ENCODE data around the gene GAP43. TPM values are rescaled to one million over a fixed set of nuclear protein-coding genes. Genes with fewer than 3 reads are reported as not detected.

GAP43 gene
- total and polyA plus RNA-seq, 2 of the 4 experiments (the other 2 are of a cell fraction), result 0.36 to 0.51 TPM

DNA sequence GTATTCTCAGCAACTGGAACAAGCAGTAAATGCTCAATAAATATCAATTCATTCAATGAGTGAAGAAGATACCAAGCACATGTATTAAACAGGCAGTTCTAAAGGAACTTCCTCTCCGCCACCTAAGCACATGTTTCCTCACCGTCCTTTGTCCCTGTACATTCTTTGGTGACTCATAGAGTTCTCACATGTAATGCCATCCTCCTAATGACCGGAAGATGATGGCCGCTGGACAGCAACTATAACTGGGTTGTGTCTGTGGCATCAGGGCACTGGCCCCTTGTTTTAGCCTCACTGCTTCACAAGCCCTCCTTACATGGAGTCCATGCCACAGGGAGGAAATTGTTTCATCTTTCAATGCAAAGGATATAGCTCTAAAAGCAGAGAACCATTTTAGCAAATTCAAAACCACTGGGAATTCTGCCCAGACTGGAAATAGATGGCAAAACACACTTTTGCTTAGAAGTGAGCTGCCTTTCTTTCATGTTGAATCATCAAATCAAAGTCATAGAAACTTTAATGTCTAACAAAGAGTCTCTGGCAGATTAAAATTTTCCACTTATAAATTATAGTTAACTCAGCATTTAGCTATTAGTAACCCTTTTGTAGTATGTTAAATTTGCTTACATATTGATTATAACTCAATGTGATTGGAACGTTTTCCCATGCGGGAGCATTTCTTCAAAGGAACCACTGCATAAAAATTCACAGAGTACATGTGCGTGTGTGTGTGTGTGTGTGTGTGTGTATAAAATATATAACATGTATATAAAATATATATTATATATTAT lies 74.1 kb downstream of the GAP43 start:
- H4K20me1 ChIP-seq (ENCODE audit: insufficient read depth, low read length), result no peaks in the 10 kb centered on the region
- H2AK5ac ChIP-seq (ENCODE audit: low read depth, low read length), result peak overlapping the region; percentile 50; the same call in 1 of the 2 replicates
- no peaks in the 10 kb centered on the region for H3K27me3 ChIP-seq (ENCODE audit: control insufficient read depth, insufficient read depth, low read length)
- H2BK15ac ChIP-seq (ENCODE audit: low read depth, low read length), result no peak overlapping the region
- intact Hi-C loops (cut with micrococcal nuclease), result loop anchor here (10.0 kb wide), 2 partner anchors 263 to 603 kb away; no protein-coding TSS in a partner anchor
- H3K36me3 ChIP-seq (ENCODE audit: control insufficient read depth, insufficient read depth, low read length), result no peaks in the 10 kb centered on the region
- POLR2A ChIA-PET (ENCODE audit: unreplicated experiment), result no interaction called here
- H2BK120ac ChIP-seq (ENCODE audit: low read depth, low read length), result no peak overlapping the region
- no peak for ATAC-seq (ENCODE audit: low read depth)
- CTCF ChIA-PET, result interaction anchor here (1.1 kb wide), 1 partner anchor 480 kb away, joined by 4 read pairs; no protein-coding TSS in a partner anchor
- no peak overlapping the region for H3K4ac ChIP-seq (ENCODE audit: low read depth, low read length)
- H2AK9ac ChIP-seq (replicated peaks; ENCODE audit: low read depth, low read length, poor library complexity), result no peak overlapping the region
- dilution Hi-C loops (cut with HindIII; ENCODE audit: low sequenced_read_pairs, unreplicated experiment), result no loop called here
- no TSS peak for BruUV-seq (replicated peaks)
- TF ChIP-seq, protein P1, sequence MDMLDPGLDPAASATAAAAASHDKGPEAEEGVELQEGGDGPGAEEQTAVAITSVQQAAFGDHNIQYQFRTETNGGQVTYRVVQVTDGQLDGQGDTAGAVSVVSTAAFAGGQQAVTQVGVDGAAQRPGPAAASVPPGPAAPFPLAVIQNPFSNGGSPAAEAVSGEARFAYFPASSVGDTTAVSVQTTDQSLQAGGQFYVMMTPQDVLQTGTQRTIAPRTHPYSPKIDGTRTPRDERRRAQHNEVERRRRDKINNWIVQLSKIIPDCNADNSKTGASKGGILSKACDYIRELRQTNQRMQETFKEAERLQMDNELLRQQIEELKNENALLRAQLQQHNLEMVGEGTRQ (IDR thresholded peaks at IDR 0.05; ENCODE audit: low read depth, low read length), result no peak
- no peak for TF ChIP-seq BHLHE40 (IDR thresholded peaks at IDR 0.05; ENCODE audit: low read depth, low read length)
- TF ChIP-seq MAFK (IDR thresholded peaks at IDR 0.05; ENCODE audit: low read depth, low read length), result peak; percentile 50
- TF ChIP-seq, protein P2, sequence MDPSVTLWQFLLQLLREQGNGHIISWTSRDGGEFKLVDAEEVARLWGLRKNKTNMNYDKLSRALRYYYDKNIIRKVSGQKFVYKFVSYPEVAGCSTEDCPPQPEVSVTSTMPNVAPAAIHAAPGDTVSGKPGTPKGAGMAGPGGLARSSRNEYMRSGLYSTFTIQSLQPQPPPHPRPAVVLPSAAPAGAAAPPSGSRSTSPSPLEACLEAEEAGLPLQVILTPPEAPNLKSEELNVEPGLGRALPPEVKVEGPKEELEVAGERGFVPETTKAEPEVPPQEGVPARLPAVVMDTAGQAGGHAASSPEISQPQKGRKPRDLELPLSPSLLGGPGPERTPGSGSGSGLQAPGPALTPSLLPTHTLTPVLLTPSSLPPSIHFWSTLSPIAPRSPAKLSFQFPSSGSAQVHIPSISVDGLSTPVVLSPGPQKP (IDR thresholded peaks at IDR 0.05; ENCODE audit: borderline replicate concordance, low read depth, low read length), result no peak
- TF ChIP-seq NFE2L2 (IDR thresholded peaks at IDR 0.05; ENCODE audit: low read depth, low read length), result no peak
- no peak for TF ChIP-seq CEBPB (IDR thresholded peaks at IDR 0.05; ENCODE audit: low read depth, low read length)
- no peak for TF ChIP-seq RCOR1 (IDR thresholded peaks at IDR 0.05; ENCODE audit: insufficient replicate concordance, low read length)
- no peak for TF ChIP-seq MXI1 (IDR thresholded peaks at IDR 0.05; ENCODE audit: borderline replicate concordance, low read depth, low read length)
- TF ChIP-seq, protein P3, sequence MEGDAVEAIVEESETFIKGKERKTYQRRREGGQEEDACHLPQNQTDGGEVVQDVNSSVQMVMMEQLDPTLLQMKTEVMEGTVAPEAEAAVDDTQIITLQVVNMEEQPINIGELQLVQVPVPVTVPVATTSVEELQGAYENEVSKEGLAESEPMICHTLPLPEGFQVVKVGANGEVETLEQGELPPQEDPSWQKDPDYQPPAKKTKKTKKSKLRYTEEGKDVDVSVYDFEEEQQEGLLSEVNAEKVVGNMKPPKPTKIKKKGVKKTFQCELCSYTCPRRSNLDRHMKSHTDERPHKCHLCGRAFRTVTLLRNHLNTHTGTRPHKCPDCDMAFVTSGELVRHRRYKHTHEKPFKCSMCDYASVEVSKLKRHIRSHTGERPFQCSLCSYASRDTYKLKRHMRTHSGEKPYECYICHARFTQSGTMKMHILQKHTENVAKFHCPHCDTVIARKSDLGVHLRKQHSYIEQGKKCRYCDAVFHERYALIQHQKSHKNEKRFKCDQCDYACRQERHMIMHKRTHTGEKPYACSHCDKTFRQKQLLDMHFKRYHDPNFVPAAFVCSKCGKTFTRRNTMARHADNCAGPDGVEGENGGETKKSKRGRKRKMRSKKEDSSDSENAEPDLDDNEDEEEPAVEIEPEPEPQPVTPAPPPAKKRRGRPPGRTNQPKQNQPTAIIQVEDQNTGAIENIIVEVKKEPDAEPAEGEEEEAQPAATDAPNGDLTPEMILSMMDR (conservative IDR thresholded peaks at IDR 0.05; ENCODE audit: low read depth, low read length), result no peak
- H3K14ac ChIP-seq (replicated peaks; ENCODE audit: low read depth, low read length), result 0 out of 2 replicates have a peak overlapping the region, but pooled peaks have one; percentile 35
- WGBS, 2 experiments (ENCODE audit: extremely low coverage in 2 of 2, insufficient read length in 1 of 2), result no CpG with 5 or more reads among the region's 7 CpGs
- H3K18ac ChIP-seq (ENCODE audit: low read depth, low read length), result no peak overlapping the region; the same call in 1 of the 2 replicates
- H3K4me2 ChIP-seq (ENCODE audit: low read depth, low read length), result no peak overlapping the region
- peaks cover 10% of the 10 kb centered on the region for H3K4me1 ChIP-seq (ENCODE audit: control insufficient read depth, insufficient read depth, low read length)
- no peak overlapping the region for H3K27ac ChIP-seq (ENCODE audit: insufficient read depth, low read length)
- no peak overlapping the region for H4K5ac ChIP-seq (ENCODE audit: low read depth, low read length)
- DNase-seq, result peak; percentile 24
- no peak overlapping the region for H3K56ac ChIP-seq (ENCODE audit: extremely low read depth, insufficient read depth, low read length)
- H3K4me3 ChIP-seq (ENCODE audit: insufficient read depth, low read depth, low read length), result no peak overlapping the region
- no peak overlapping the region for H4K91ac ChIP-seq (ENCODE audit: insufficient read depth, low read depth, low read length)
- peak overlapping the region; percentile 34 for H2BK5ac ChIP-seq (ENCODE audit: low read depth, low read length, poor library complexity, severe bottlenecking)
- no peak overlapping the region for H2BK20ac ChIP-seq (ENCODE audit: low read depth, low read length)
- H3K9ac ChIP-seq (ENCODE audit: low read depth, low read length), result no peak overlapping the region
- no peak overlapping the region for H4K8ac ChIP-seq (ENCODE audit: low read depth in 2 of 2, low read length in 2 of 2)
- no peak overlapping the region for H3K23ac ChIP-seq (ENCODE audit: low read depth, low read length)
- H3K9me1 ChIP-seq (ENCODE audit: insufficient read depth, low read length), result peaks cover 7% of the 10 kb centered on the region; the same call in 1 of the 2 replicates
- peak overlapping the region; percentile 64 for H2AFZ ChIP-seq (replicated peaks; ENCODE audit: low read length, poor library complexity)
- no peaks in the 10 kb centered on the region for H3K9me3 ChIP-seq (ENCODE audit: control insufficient read depth, insufficient read depth, low read length)
- in situ Hi-C loops (cut with MboI; ENCODE audit: low sequenced_read_pairs), result loop anchor here (25.0 kb wide), 1 partner anchor 860 kb away; no protein-coding TSS in a partner anchor
- no peaks in the 10 kb centered on the region for H3K79me1 ChIP-seq (ENCODE audit: low read depth in 1 of 2, low read length in 2 of 2)
